Measurements from ENCODE around the gene GNB1.
"Not testable (repeated sequence)": the region's sequence is repeated elsewhere in the genome, so short reads cannot be mapped to it uniquely, and the experiment has no call there.

GNB1 gene

DNA sequence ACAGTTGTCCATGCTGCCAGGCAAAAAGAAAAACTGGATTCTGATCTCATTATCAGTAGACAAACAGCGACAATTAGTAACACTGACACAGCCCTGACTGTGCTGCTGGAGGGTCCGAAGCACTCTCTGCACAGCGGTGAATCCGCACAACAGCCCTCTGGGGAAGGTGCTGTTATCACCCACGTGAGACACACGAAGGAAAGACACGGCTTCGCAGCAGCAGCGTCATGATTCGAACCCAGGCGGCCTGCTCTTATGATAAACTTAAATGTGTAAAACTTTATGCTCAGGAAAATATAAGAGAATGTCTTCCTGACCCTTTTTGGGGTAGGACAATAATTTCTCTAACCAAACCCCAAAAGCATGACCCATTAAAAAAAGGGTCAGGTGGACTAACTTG lies 148.4 kb downstream of the GNB1 start:
- H4K8ac ChIP-seq (ENCODE audit: low read depth, low read length); H2AFZ ChIP-seq (ENCODE audit: low read length); H3K27ac ChIP-seq (replicated peaks; ENCODE audit: low read length); H3K27me3 ChIP-seq (ENCODE audit: control insufficient read depth in 3 of 3, insufficient read depth in 3 of 3, low read depth in 1 of 3, low read length in 3 of 3); H4K91ac ChIP-seq (ENCODE audit: low read depth, low read length, poor library complexity); H3K4me2 ChIP-seq (ENCODE audit: insufficient read depth, low read length, poor library complexity, severe bottlenecking); H3K18ac ChIP-seq (ENCODE audit: low read length); DNase-seq (ENCODE audit: low spot score); H2AK5ac ChIP-seq (ENCODE audit: low read depth, low read length); H3K4ac ChIP-seq (ENCODE audit: low read length); H3K4me3 ChIP-seq (ENCODE audit: low read length in 2 of 2); H3K9me3 ChIP-seq (replicated peaks in 1 of 2; ENCODE audit: control insufficient read depth in 2 of 2, insufficient read depth in 1 of 2, low read depth in 1 of 2, low read length in 2 of 2); H3K14ac ChIP-seq (ENCODE audit: low read length); H3K23ac ChIP-seq (ENCODE audit: low read depth, low read length, poor library complexity); H2BK12ac ChIP-seq (ENCODE audit: low read length); H2BK5ac ChIP-seq (ENCODE audit: low read length); H3K79me1 ChIP-seq (ENCODE audit: low read depth, low read length); H2BK120ac ChIP-seq (ENCODE audit: low read depth, low read length); H3K4me1 ChIP-seq (ENCODE audit: control insufficient read depth in 2 of 2, insufficient read depth in 1 of 2, low read depth in 1 of 2, low read length in 2 of 2); H2BK15ac ChIP-seq (ENCODE audit: low read length): not testable (repeated sequence)
- no CpG with 5 or more reads among the region's 11 CpGs for WGBS, 2 donors (ENCODE audit: extremely low coverage in 2 of 2, insufficient read length in 2 of 2, insufficient replicate concordance in 1 of 2)
- peak overlapping the region; percentile 21 for H3K9ac ChIP-seq (ENCODE audit: low read depth, low read length, poor library complexity)
- peaks cover 2 to 13% of the 10 kb centered on the region in 2 donors for H3K36me3 ChIP-seq (replicated peaks in 1 of 2; ENCODE audit: control insufficient read depth in 2 of 2, insufficient read depth in 2 of 2, low read length in 2 of 2)

DNA sequence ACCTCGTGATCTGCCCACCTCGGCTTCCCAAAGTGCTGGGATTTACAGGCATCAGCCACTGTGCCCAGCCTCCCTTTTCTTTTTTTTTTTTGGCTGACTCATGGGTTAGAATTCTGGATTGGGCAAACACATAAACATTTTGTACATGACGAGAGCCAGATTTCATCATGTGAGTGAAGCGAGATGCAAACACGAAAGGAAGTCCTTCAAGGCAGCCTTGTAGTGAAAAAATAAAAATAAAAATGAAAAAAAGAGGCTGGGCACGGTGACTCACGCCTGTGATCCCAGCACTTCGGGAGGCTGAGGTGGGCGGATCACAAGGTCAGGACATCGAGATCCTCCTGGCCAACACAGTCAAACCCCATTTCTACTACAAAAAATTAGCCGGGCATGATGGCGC lies 149.9 kb downstream of the GNB1 start:
- H3K9ac ChIP-seq (ENCODE audit: low read depth, low read length, poor library complexity); H3K4ac ChIP-seq (ENCODE audit: low read length); H2AK5ac ChIP-seq (ENCODE audit: low read depth, low read length); H4K91ac ChIP-seq (ENCODE audit: low read depth, low read length, poor library complexity); H3K4me2 ChIP-seq (ENCODE audit: insufficient read depth, low read length, poor library complexity, severe bottlenecking); H3K27me3 ChIP-seq (ENCODE audit: control insufficient read depth in 3 of 3, insufficient read depth in 3 of 3, low read depth in 1 of 3, low read length in 3 of 3); H3K18ac ChIP-seq (ENCODE audit: low read length); H3K14ac ChIP-seq (ENCODE audit: low read length); H4K8ac ChIP-seq (ENCODE audit: low read depth, low read length); H2BK15ac ChIP-seq (ENCODE audit: low read length); H2AFZ ChIP-seq (ENCODE audit: low read length); H3K4me3 ChIP-seq (ENCODE audit: low read length in 2 of 2); H3K79me1 ChIP-seq (ENCODE audit: low read depth, low read length); H2BK12ac ChIP-seq (ENCODE audit: low read length); H3K9me3 ChIP-seq (replicated peaks in 1 of 2; ENCODE audit: control insufficient read depth in 2 of 2, insufficient read depth in 1 of 2, low read depth in 1 of 2, low read length in 2 of 2); H3K27ac ChIP-seq (replicated peaks; ENCODE audit: low read length); H2BK5ac ChIP-seq (ENCODE audit: low read length); DNase-seq (ENCODE audit: low spot score); H3K4me1 ChIP-seq (ENCODE audit: control insufficient read depth in 2 of 2, insufficient read depth in 1 of 2, low read depth in 1 of 2, low read length in 2 of 2); H3K23ac ChIP-seq (ENCODE audit: low read depth, low read length, poor library complexity); H2BK120ac ChIP-seq (ENCODE audit: low read depth, low read length): not testable (repeated sequence)
- peaks cover 2 to 19% of the 10 kb centered on the region in 2 donors for H3K36me3 ChIP-seq (replicated peaks in 1 of 2; ENCODE audit: control insufficient read depth in 2 of 2, insufficient read depth in 2 of 2, low read length in 2 of 2)
- WGBS, 2 donors (ENCODE audit: extremely low coverage in 2 of 2, insufficient read length in 2 of 2, insufficient replicate concordance in 1 of 2): no CpG with 5 or more reads among the region's 12 CpGs

DNA sequence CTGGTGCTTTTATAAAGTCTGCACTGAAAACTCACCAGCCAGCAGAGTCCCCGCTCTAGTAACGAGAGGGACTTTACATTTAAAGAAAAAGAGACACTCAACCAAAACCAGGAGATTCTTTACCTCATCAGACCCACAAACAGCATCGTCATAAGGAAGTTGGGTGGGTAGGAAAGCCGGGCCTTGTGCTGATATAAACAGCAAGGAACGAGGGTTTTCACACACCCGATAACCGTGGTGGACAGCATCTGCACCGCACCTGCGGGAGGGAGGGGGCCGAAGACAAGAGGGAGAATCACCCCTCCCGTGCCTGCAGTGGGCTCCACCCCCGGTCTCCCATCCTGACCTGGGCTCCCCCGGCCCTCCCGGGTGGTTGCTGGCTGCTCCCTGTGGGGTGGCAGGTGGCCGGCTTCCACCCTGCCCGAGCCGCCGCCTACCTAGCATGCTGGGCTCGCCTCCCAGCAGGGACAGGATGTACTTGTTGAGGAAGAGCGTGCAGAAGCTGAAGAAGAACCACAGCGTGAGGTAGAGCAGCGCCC lies 152.0 kb downstream of the GNB1 start:
- H3K9ac ChIP-seq (ENCODE audit: low read depth, low read length, poor library complexity): not testable (repeated sequence)

DNA sequence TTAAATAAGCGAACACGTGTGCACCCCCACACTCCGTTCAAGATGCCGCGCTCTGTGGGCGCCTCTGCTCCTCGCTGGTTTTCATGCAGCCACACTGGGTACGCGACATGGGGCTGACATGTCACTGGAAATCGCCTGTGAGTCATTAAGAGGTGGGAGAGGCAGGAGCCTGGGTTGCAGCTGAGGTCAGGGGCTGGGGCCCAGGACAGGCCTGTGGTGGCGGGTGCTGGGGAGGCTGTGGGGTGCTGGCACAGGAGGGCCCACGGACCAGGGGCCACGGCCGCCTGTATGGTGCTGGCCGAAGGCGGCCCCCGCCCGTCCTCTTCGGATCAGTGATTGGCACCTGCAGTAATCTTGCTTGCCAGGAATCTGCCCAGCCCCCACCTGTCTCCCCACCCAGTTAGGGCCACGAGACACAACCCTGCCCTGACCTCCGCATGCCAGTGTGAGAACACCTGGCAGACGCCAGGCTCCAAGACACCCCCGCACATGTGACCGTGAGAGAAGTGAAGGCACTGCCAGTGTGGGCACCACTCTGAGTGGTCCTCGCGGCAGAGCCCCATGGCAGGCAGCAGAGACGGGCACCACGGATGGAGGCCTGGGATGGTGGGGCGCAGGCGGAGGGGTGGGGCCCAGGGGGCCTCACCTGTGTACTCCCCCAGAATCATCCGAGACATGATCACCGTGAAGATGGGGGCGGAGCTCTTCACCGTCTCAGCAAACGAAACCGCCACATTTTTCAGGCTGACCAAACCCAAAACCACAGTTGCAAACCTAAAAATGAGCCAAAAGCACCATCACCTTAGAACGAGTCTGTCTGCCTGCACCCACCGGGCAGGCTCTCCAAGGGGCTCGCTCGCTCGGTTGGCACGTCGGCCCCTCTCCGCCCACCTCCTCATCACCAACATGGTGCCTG lies 153.0 kb downstream of the GNB1 start:
- H3K23ac ChIP-seq (ENCODE audit: low read depth, low read length, poor library complexity); DNase-seq (ENCODE audit: low spot score); H3K4me2 ChIP-seq (ENCODE audit: insufficient read depth, low read length, poor library complexity, severe bottlenecking); H3K4me1 ChIP-seq (ENCODE audit: control insufficient read depth in 2 of 2, insufficient read depth in 1 of 2, low read depth in 1 of 2, low read length in 2 of 2); H3K27me3 ChIP-seq (ENCODE audit: control insufficient read depth in 3 of 3, insufficient read depth in 3 of 3, low read depth in 1 of 3, low read length in 3 of 3); H3K27ac ChIP-seq (replicated peaks; ENCODE audit: low read length); H3K9ac ChIP-seq (ENCODE audit: low read depth, low read length, poor library complexity); H3K4ac ChIP-seq (ENCODE audit: low read length); H4K8ac ChIP-seq (ENCODE audit: low read depth, low read length); H2AK5ac ChIP-seq (ENCODE audit: low read depth, low read length); H4K91ac ChIP-seq (ENCODE audit: low read depth, low read length, poor library complexity); H3K18ac ChIP-seq (ENCODE audit: low read length); H3K79me1 ChIP-seq (ENCODE audit: low read depth, low read length); H2BK120ac ChIP-seq (ENCODE audit: low read depth, low read length); H2AFZ ChIP-seq (ENCODE audit: low read length); H2BK15ac ChIP-seq (ENCODE audit: low read length); H3K9me3 ChIP-seq (replicated peaks in 1 of 2; ENCODE audit: control insufficient read depth in 2 of 2, insufficient read depth in 1 of 2, low read depth in 1 of 2, low read length in 2 of 2); H3K14ac ChIP-seq (ENCODE audit: low read length); H2BK5ac ChIP-seq (ENCODE audit: low read length); H3K4me3 ChIP-seq (ENCODE audit: low read length in 2 of 2); H2BK12ac ChIP-seq (ENCODE audit: low read length): not testable (repeated sequence)
- peaks cover 3 to 29% of the 10 kb centered on the region in 2 donors for H3K36me3 ChIP-seq (replicated peaks in 1 of 2; ENCODE audit: control insufficient read depth in 2 of 2, insufficient read depth in 2 of 2, low read length in 2 of 2)
- no CpG with 5 or more reads among the region's 44 CpGs for WGBS, 2 donors (ENCODE audit: extremely low coverage in 2 of 2, insufficient read length in 2 of 2, insufficient replicate concordance in 1 of 2)

More for the DNA sequence above, 152.0 kb downstream of the GNB1 start:
- H3K27me3 ChIP-seq (ENCODE audit: control insufficient read depth in 3 of 3, insufficient read depth in 3 of 3, low read depth in 1 of 3, low read length in 3 of 3); H2BK12ac ChIP-seq (ENCODE audit: low read length); DNase-seq (ENCODE audit: low spot score); H3K23ac ChIP-seq (ENCODE audit: low read depth, low read length, poor library complexity); H3K4ac ChIP-seq (ENCODE audit: low read length); H3K4me1 ChIP-seq (ENCODE audit: control insufficient read depth in 2 of 2, insufficient read depth in 1 of 2, low read depth in 1 of 2, low read length in 2 of 2); H4K8ac ChIP-seq (ENCODE audit: low read depth, low read length); H3K27ac ChIP-seq (replicated peaks; ENCODE audit: low read length); H3K79me1 ChIP-seq (ENCODE audit: low read depth, low read length); H3K9me3 ChIP-seq (replicated peaks in 1 of 2; ENCODE audit: control insufficient read depth in 2 of 2, insufficient read depth in 1 of 2, low read depth in 1 of 2, low read length in 2 of 2); H3K4me3 ChIP-seq (ENCODE audit: low read length in 2 of 2); H3K18ac ChIP-seq (ENCODE audit: low read length); H3K4me2 ChIP-seq (ENCODE audit: insufficient read depth, low read length, poor library complexity, severe bottlenecking); H4K91ac ChIP-seq (ENCODE audit: low read depth, low read length, poor library complexity); H2BK15ac ChIP-seq (ENCODE audit: low read length); H3K14ac ChIP-seq (ENCODE audit: low read length); H2BK120ac ChIP-seq (ENCODE audit: low read depth, low read length); H2AK5ac ChIP-seq (ENCODE audit: low read depth, low read length); H2BK5ac ChIP-seq (ENCODE audit: low read length); H2AFZ ChIP-seq (ENCODE audit: low read length): not testable (repeated sequence)
- H3K36me3 ChIP-seq (replicated peaks in 1 of 2; ENCODE audit: control insufficient read depth in 2 of 2, insufficient read depth in 2 of 2, low read length in 2 of 2): peaks cover 2 to 29% of the 10 kb centered on the region in 2 donors
- no CpG with 5 or more reads among the region's 22 CpGs for WGBS, 2 donors (ENCODE audit: extremely low coverage in 2 of 2, insufficient read length in 2 of 2, insufficient replicate concordance in 1 of 2)
